HG02970 (cell line): ENCODE data around the gene NHLRC1.

ENCODE experiments used
- ATAC-seq: cut with Tn5 transposase; IDR thresholded peaks from one replicate; pipeline ENCODE4 v1.9.1; 2021; ENCODE audit warnings: mild to moderate bottlenecking, moderate library complexity, moderate number of reproducible peaks; ENCODE audit not compliant: unreplicated experiment, low FRiP score

Gene NHLRC1

GRCh38 chr6:18139935-18140621, 17.6 kb upstream of the NHLRC1 start:
- no peak for ATAC-seq

- no peak for ATAC-seq
Measured at GRCh38 chr6:18138906-18139305, 16.4 kb upstream of the NHLRC1 start.

GRCh38 chr6:18136260-18136659, 13.8 kb upstream of the NHLRC1 start:
- ATAC-seq = no peak

GRCh38 chr6:18135171-18135570, 12.7 kb upstream of the NHLRC1 start:
- no peak for ATAC-seq

GRCh38 chr6:18132346-18132745, 9.9 kb upstream of the NHLRC1 start:
- ATAC-seq = no peak

- no peak for ATAC-seq
Measured at GRCh38 chr6:18126121-18126520, 3.6 kb upstream of the NHLRC1 start.

GRCh38 chr6:18121580-18122127, 823 bp downstream of the NHLRC1 start:
- ATAC-seq = no peak

- ATAC-seq = no peak
Measured at GRCh38 chr6:18119236-18119635, 3.2 kb downstream of the NHLRC1 start.

GRCh38 chr6:18118330-18118729, 4.1 kb downstream of the NHLRC1 start:
- ATAC-seq = no peak

- ATAC-seq = no peak
Measured at GRCh38 chr6:18117136-18117535, 5.3 kb downstream of the NHLRC1 start.

GRCh38 chr6:18115356-18115755, 7.1 kb downstream of the NHLRC1 start:
- ATAC-seq = no peak

- no peak for ATAC-seq
Measured at GRCh38 chr6:18110162-18110561, 12.3 kb downstream of the NHLRC1 start.

GRCh38 chr6:18107061-18107460, 15.4 kb downstream of the NHLRC1 start:
- ATAC-seq = no peak

GRCh38 chr6:18102783-18103509, 19.5 kb downstream of the NHLRC1 start:
- no peak for ATAC-seq

- ATAC-seq = no peak
Measured at GRCh38 chr6:18101873-18102272, 20.6 kb downstream of the NHLRC1 start.

- no peak for ATAC-seq
Measured at GRCh38 chr6:18101271-18101670, 21.2 kb downstream of the NHLRC1 start.

- ATAC-seq = no peak
Measured at GRCh38 chr6:18100296-18100695, 22.2 kb downstream of the NHLRC1 start.

GRCh38 chr6:18099511-18099910, 23.0 kb downstream of the NHLRC1 start:
- ATAC-seq = no peak

- no peak for ATAC-seq
Measured at GRCh38 chr6:18096423-18096822, 26.1 kb downstream of the NHLRC1 start.

- ATAC-seq = no peak
Measured at GRCh38 chr6:18091382-18091781, 31.1 kb downstream of the NHLRC1 start.

- no peak for ATAC-seq
Measured at GRCh38 chr6:18090349-18090786, 32.1 kb downstream of the NHLRC1 start.
